H9 (cell line): ENCODE results near the gene RPL5. TPM values are rescaled to one million over a fixed set of nuclear protein-coding genes. Genes with fewer than 3 reads are reported as not detected.

Source experiments
- DNase-seq: peaks from one replicate; pipeline ENCODE4 v3.0.0-alpha.2; 2017
- H2AFZ ChIP-seq: one replicate; pipeline ENCODE4 v1.6.1; 2013; ENCODE audit warnings: mild to moderate bottlenecking, low read length, control low read depth, moderate library complexity
- H2AK5ac ChIP-seq: 2 replicates; pipeline ENCODE4 v1.6.1; 2013; ENCODE audit warnings: low read length, control low read depth, mixed read lengths; ENCODE audit not compliant: insufficient read length
- H2BK120ac ChIP-seq: one replicate; pipeline ENCODE4 v1.6.1; 2013; ENCODE audit warnings: low read depth, mild to moderate bottlenecking, low read length, control low read depth, inconsistent platforms; ENCODE audit not compliant: poor library complexity, severe bottlenecking
- H2BK12ac ChIP-seq: 2 replicates; pipeline ENCODE4 v1.6.1; 2013; ENCODE audit warnings: low read length, control low read depth, mixed read lengths, low read depth; ENCODE audit not compliant: insufficient read length
- H2BK15ac ChIP-seq: 2 replicates; pipeline ENCODE4 v1.6.1; 2013; ENCODE audit warnings: low read depth, low read length, control low read depth
- H2BK20ac ChIP-seq: one replicate; pipeline ENCODE4 v1.6.1; 2013; ENCODE audit warnings: low read depth, mild to moderate bottlenecking, low read length, control low read depth, inconsistent platforms; ENCODE audit not compliant: poor library complexity, severe bottlenecking
- H2BK5ac ChIP-seq: 2 replicates; pipeline ENCODE4 v1.6.1; 2013; ENCODE audit warnings: low read length, control low read depth, mixed read lengths; ENCODE audit not compliant: insufficient read length
- H3K14ac ChIP-seq: 2 replicates; pipeline ENCODE4 v1.6.1; 2013; ENCODE audit warnings: low read length, control low read depth; ENCODE audit not compliant: insufficient read depth
- H3K18ac ChIP-seq: 2 replicates; pipeline ENCODE4 v1.6.1; 2013; ENCODE audit warnings: low read depth, mild to moderate bottlenecking, mixed read lengths, low read length, control low read depth; ENCODE audit not compliant: insufficient read length
- H3K23ac ChIP-seq: 2 replicates; pipeline ENCODE4 v1.6.1; 2013; ENCODE audit warnings: low read length, control low read depth, mixed read lengths, low read depth; ENCODE audit not compliant: insufficient read length
- H3K23me2 ChIP-seq: 2 replicates; pipeline ENCODE4 v1.6.1; 2013; ENCODE audit warnings: low read depth, mild to moderate bottlenecking, mixed read lengths, low read length, control low read depth; ENCODE audit not compliant: insufficient read length, poor library complexity, severe bottlenecking
- H3K27ac ChIP-seq: 2 replicates; pipeline ENCODE4 v1.5.1; 2013; ENCODE audit warnings: low read length, control low read depth, mixed read lengths, low read depth; ENCODE audit not compliant: insufficient read length
- H3K27me3 ChIP-seq: 2 replicates; pipeline ENCODE4 v1.6.1; 2013; ENCODE audit warnings: low read length, control low read depth, inconsistent platforms; ENCODE audit not compliant: insufficient read depth
- H3K4ac ChIP-seq: 2 replicates; pipeline ENCODE4 v1.6.1; 2013; ENCODE audit warnings: low read depth, mild to moderate bottlenecking, control low read depth, inconsistent platforms, low read length, moderate library complexity
- H3K4me1 ChIP-seq: 2 replicates; pipeline ENCODE4 v1.6.1; 2013; ENCODE audit warnings: low read length, control low read depth, inconsistent platforms; ENCODE audit not compliant: insufficient read depth
- H3K4me2 ChIP-seq: 2 replicates; pipeline ENCODE4 v1.6.1; 2013; ENCODE audit warnings: low read length, control low read depth, mixed read lengths; ENCODE audit not compliant: insufficient read length, insufficient read depth
- H3K56ac ChIP-seq: 2 replicates; pipeline ENCODE4 v1.6.1; 2013; ENCODE audit warnings: low read depth, mild to moderate bottlenecking, mixed read lengths, low read length, control low read depth; ENCODE audit not compliant: insufficient read length
- H3K79me1 ChIP-seq: 2 replicates; pipeline ENCODE4 v1.6.1; 2013; ENCODE audit warnings: low read depth, mild to moderate bottlenecking, moderate library complexity, low read length, control low read depth, inconsistent platforms; ENCODE audit not compliant: insufficient read depth, poor library complexity, severe bottlenecking
- H3K79me2 ChIP-seq: 2 replicates; pipeline ENCODE4 v1.6.1; 2013; ENCODE audit warnings: low read length, control low read depth, inconsistent platforms; ENCODE audit not compliant: insufficient read depth
- H3K9ac ChIP-seq: 2 replicates; pipeline ENCODE4 v1.6.1; 2013; ENCODE audit warnings: low read length, control low read depth, mixed read lengths; ENCODE audit not compliant: insufficient read length; ENCODE audit errors: extremely low read depth
- H3K9me3 ChIP-seq: one replicate; pipeline ENCODE4 v1.6.1; 2013; ENCODE audit warnings: low read depth, low read length, inconsistent platforms; ENCODE audit not compliant: control insufficient read depth
- H3T11ph ChIP-seq: one replicate; pipeline ENCODE4 v1.6.1; 2013; ENCODE audit warnings: mild to moderate bottlenecking, low read length, control low read depth, inconsistent platforms
- H4K20me1 ChIP-seq: one replicate; pipeline ENCODE4 v1.6.1; 2013; ENCODE audit not compliant: control insufficient read depth, insufficient read length, insufficient read depth
- H4K5ac ChIP-seq: 2 replicates; pipeline ENCODE4 v1.6.1; 2013; ENCODE audit warnings: low read depth, mild to moderate bottlenecking, mixed read lengths, low read length, control low read depth; ENCODE audit not compliant: insufficient read length
- H4K8ac ChIP-seq: replicated peaks from 2 replicates; pipeline ENCODE4 v1.6.1; 2013; ENCODE audit warnings: low read length, control low read depth, mixed read lengths, low read depth; ENCODE audit not compliant: insufficient read length
- H4K91ac ChIP-seq: 2 replicates; pipeline ENCODE4 v1.6.1; 2013; ENCODE audit warnings: low read depth, mild to moderate bottlenecking, moderate library complexity, mixed read lengths, low read length, control low read depth; ENCODE audit not compliant: insufficient read length
- H3K27ac Mint-ChIP-seq, 3 experiments: 2 replicates in 2 of 3; 3 replicates in 1 of 3; pipeline ENCODE4 v1.8.0; 2020 to 2021; ENCODE audit warnings: mixed read lengths in 3 of 3, mild to moderate bottlenecking in 1 of 3, moderate library complexity in 1 of 3
- H3K27me3 Mint-ChIP-seq: 2 replicates; pipeline ENCODE4 v1.8.0; 2021; ENCODE audit warnings: low read depth, mild to moderate bottlenecking, moderate library complexity, mixed read lengths
- H3K36me3 Mint-ChIP-seq, 3 experiments: 2 replicates in 2 of 3; 3 replicates in 1 of 3; pipeline ENCODE4 v1.8.0; 2020 to 2021; ENCODE audit warnings: low read depth in 3 of 3, mixed read lengths in 3 of 3; ENCODE audit not compliant: insufficient read depth in 1 of 3
- H3K4me1 Mint-ChIP-seq, 2 experiments: 2 replicates each; pipeline ENCODE4 v1.8.0; 2020; ENCODE audit warnings: mixed read lengths in 2 of 2
- H3K4me3 Mint-ChIP-seq, 2 experiments: 2 replicates in 1 of 2; 3 replicates in 1 of 2; pipeline ENCODE4 v1.8.0; 2020 to 2021; ENCODE audit warnings: mild to moderate bottlenecking in 2 of 2, mixed read lengths in 2 of 2, moderate library complexity in 1 of 2
- H3K9me3 Mint-ChIP-seq, 2 experiments: 2 replicates in 1 of 2; 3 replicates in 1 of 2; pipeline ENCODE4 v1.8.0; 2020; ENCODE audit warnings: mild to moderate bottlenecking in 2 of 2, mixed read lengths in 2 of 2, moderate library complexity in 1 of 2
- CTCF ChIP-seq: fragments of 200-600 bp; sonication (generic); conservative IDR thresholded peaks from 3 replicates; pipeline ENCODE4 v1.8.0; 2021; ENCODE audit warnings: antibody characterized with exemption, mild to moderate bottlenecking
- WGBS: extraction: QIAGEN DNeasy Blood & Tissue Kit; methylation state at CpG from one replicate; pipeline ENCODE4 v1.1.7; 2013; ENCODE audit warnings: missing lambda C conversion rate, low lambda C conversion rate, mixed read lengths; ENCODE audit not compliant: insufficient read length; ENCODE audit errors: extremely low coverage; 5-methylcytosine and 5-hydroxymethylcytosine counted together
- total RNA-seq: library from RNA; stranded (reverse); gene quantifications from 2 replicates; pipeline ENCODE4 v1.2.1, GENCODE V29; 2021

The RPL5 gene
- total RNA-seq, 1 experiment from 2014 or later = 1,608 TPM

DNA sequence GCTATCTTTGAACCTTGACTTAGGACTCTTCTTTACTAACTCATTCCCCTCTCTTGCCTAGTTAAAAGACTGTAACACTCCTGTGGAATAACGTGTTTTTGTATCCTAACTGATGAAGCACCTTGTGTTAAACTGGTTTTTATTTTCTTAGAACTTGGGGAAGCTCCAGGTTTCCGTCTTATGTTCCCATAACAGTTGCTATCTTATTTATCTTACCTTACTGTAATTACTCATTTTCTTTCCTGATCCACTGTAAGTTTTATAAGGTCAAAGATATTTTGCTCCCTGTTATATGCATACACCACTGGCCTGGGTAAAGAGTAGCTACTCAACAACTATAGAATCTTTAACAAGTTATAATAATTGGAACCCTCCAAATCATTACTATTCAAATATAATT is 43.1 kb downstream of the RPL5 start:
- Histone ChIP-seq H2BK5ac (no peak overlapping the region), H3K56ac (no peak overlapping the region), H4K8ac (no peak overlapping the region), H3K79me1 (no peaks in the 10 kb centered on the region), H4K5ac (no peak overlapping the region), H2BK12ac (no peak overlapping the region), H3K23ac (no peak overlapping the region), H3K4ac (no peak overlapping the region), H3K27ac (no peak overlapping the region), H3T11ph (no peak overlapping the region), H3K14ac (no peak overlapping the region), H3K18ac (no peak overlapping the region), H3K9me3 (no peaks in the 10 kb centered on the region), H3K23me2 (no peaks in the 10 kb centered on the region), H2BK120ac (no peak overlapping the region), H3K9ac (no peak overlapping the region), H2AK5ac (no peak overlapping the region), H4K91ac (no peak overlapping the region), H2BK15ac (no peak overlapping the region), H4K20me1 (no peaks in the 10 kb centered on the region), H3K4me2 (no peak overlapping the region), H3K4me1 (no peaks in the 10 kb centered on the region), H2BK20ac (no peak overlapping the region), H3K79me2 (no peaks in the 10 kb centered on the region), H3K27me3 (no peaks in the 10 kb centered on the region), H2AFZ (no peak overlapping the region)
- no peak overlapping the region for H3K27ac Mint-ChIP-seq
- no CpG with 5 or more reads among the region's 2 CpGs for WGBS
- H3K36me3 Mint-ChIP-seq = peaks cover 3 to 6% (median 3%) of the 10 kb centered on the region in 3 experiments; a peak in 6 of 7 replicates
- no peaks in the 10 kb centered on the region for H3K27me3 Mint-ChIP-seq
- no peak for TF ChIP-seq CTCF
- DNase-seq = no peak
- peaks cover 8 to 9% of the 10 kb centered on the region in 2 experiments for H3K9me3 Mint-ChIP-seq
- H3K4me1 Mint-ChIP-seq = peaks cover 11 to 12% of the 10 kb centered on the region in 2 experiments
- no peak overlapping the region for H3K4me3 Mint-ChIP-seq
